ENCODE measurements around the gene TNS4. TPM values are rescaled to one million over a fixed set of nuclear protein-coding genes. Genes with fewer than 3 reads are reported as not detected.
A peak's percentile ranks its signal among the peaks of the same experiment; 100 is the strongest.

Gene TNS4
- total RNA-seq, 2 experiments from 2014 or later, result 0.22 to 0.97 TPM

DNA sequence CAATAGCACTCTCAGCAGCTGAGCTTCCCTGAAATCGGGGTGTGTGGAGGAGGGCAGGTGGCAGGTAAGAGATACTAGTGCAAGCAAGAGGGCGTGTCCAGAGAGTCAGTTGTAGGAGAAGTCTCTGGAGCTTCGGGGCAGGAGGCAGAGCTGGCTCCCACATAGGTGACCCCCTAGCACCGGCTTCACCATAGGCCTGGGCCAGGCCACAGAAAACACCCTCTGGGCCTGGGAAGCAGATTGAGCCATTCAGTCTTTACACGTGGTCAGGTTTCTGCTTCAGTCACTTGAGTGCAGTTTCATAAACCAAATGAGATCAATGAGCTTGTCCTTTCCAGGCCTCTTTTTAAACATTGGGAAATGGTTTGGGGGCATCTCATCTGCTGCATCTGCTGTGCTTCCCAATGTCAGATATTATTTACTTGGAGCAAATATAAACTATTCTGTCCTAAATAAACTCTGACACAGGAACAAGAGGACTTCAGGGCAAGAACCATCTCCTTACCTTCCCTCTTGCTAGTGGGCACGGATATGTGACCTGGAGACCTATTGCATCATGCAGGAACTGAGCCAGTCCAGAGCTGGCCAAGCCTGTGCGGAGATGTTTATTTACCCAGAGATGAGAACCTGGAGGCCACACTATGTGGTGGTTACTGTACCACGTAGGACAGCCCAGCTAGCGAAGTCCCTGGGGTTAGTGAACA, 47.7 kb upstream of the TNS4 start:
- Histone ChIP-seq H2AFZ (ENCODE audit: low read length) (0 out of 2 replicates have a peak overlapping the region, but pooled peaks have one; percentile 2), H3K36me3 (ENCODE audit: insufficient read depth, low read length) (no peaks in the 10 kb centered on the region), H4K20me1 (ENCODE audit: insufficient read depth, low read length) (no peaks in the 10 kb centered on the region), H3K9me2 (ENCODE audit: insufficient read depth, low read length) (no peaks in the 10 kb centered on the region), H3K4me2 (ENCODE audit: low read length) (no peak overlapping the region), H3K4me1 (ENCODE audit: insufficient read depth, low read length, poor library complexity, severe bottlenecking) (peaks cover 39% of the 10 kb centered on the region), H3K9me3 (ENCODE audit: low read length) (no peaks in the 10 kb centered on the region), H3K27ac (ENCODE audit: low read depth, low read length, poor library complexity, severe bottlenecking) (no peak overlapping the region), H3K79me2 (ENCODE audit: insufficient read depth, low read depth, low read length) (no peaks in the 10 kb centered on the region), H3K4me3 (ENCODE audit: low read depth, low read length, poor library complexity, severe bottlenecking) (no peak overlapping the region)
- no TSS peak for BruUV-seq (replicated peaks)
- CTCF ChIA-PET (ENCODE audit: unreplicated experiment), result interaction anchor here (1.5 kb wide), 1 partner anchor 14 kb away, joined by 4 read pairs; no protein-coding TSS in a partner anchor
- no peak for DNase-seq (ENCODE audit: low spot score)
- no peak for TF ChIP-seq EZH2phosphoT487 (IDR thresholded peaks at IDR 0.05; ENCODE audit: borderline replicate concordance, low read depth, low read length)
- TF ChIP-seq, protein P1, sequence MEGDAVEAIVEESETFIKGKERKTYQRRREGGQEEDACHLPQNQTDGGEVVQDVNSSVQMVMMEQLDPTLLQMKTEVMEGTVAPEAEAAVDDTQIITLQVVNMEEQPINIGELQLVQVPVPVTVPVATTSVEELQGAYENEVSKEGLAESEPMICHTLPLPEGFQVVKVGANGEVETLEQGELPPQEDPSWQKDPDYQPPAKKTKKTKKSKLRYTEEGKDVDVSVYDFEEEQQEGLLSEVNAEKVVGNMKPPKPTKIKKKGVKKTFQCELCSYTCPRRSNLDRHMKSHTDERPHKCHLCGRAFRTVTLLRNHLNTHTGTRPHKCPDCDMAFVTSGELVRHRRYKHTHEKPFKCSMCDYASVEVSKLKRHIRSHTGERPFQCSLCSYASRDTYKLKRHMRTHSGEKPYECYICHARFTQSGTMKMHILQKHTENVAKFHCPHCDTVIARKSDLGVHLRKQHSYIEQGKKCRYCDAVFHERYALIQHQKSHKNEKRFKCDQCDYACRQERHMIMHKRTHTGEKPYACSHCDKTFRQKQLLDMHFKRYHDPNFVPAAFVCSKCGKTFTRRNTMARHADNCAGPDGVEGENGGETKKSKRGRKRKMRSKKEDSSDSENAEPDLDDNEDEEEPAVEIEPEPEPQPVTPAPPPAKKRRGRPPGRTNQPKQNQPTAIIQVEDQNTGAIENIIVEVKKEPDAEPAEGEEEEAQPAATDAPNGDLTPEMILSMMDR (conservative IDR thresholded peaks at IDR 0.05; ENCODE audit: low read length), result no peak
- POLR2A ChIA-PET, result interaction anchor here (1.5 kb wide), 1 partner anchor 11 kb away, joined by 4 read pairs; no protein-coding TSS in a partner anchor
- intact Hi-C loops (cut with micrococcal nuclease; ENCODE audit: unreplicated experiment), result no loop called here

DNA sequence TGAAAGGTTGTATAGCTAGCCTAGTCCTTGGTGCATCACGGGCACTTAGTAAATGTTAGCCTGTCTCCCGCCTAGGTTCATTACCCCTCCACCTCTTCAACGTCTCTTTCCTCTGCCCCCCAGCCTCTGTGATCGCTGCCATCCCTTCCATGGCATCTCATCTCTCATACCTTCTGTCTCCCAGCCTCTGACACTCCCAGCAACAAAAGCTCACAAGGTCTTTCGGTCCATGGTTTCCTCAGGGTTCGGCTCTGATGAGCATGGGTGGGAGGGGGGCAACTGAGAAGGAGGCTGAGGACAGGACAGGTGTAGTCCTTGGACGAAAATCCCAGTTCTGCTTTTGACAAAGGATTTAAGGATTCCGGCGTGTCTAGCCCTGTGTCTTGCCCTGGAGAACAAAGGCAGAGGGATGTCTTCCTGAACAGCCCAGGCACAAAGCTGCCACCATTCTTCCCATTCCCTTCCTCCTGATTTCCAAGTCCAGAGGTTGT, 47.1 kb upstream of the TNS4 start:
- Histone ChIP-seq H3K4me3 (ENCODE audit: low read depth, low read length, poor library complexity, severe bottlenecking) (no peak overlapping the region), H3K79me2 (ENCODE audit: insufficient read depth, low read depth, low read length) (no peaks in the 10 kb centered on the region), H3K4me1 (ENCODE audit: insufficient read depth, low read length, poor library complexity, severe bottlenecking) (peaks cover 33% of the 10 kb centered on the region), H3K9me3 (ENCODE audit: low read length) (no peaks in the 10 kb centered on the region), H4K20me1 (ENCODE audit: insufficient read depth, low read length) (no peaks in the 10 kb centered on the region), H2AFZ (ENCODE audit: low read length) (no peak overlapping the region), H3K9me2 (ENCODE audit: insufficient read depth, low read length) (no peaks in the 10 kb centered on the region), H3K4me2 (ENCODE audit: low read length) (no peak overlapping the region), H3K27ac (ENCODE audit: low read depth, low read length, poor library complexity, severe bottlenecking) (no peak overlapping the region), H3K36me3 (ENCODE audit: insufficient read depth, low read length) (no peaks in the 10 kb centered on the region)
- ChIA-PET POLR2A (interaction anchor here (0.9 to 1.5 kb wide), 4 partner anchors 10 to 130 kb away, joined by 3 to 4 read pairs (median 4); partner anchors contain the start of gene TOP2A), CTCF (ENCODE audit: unreplicated experiment) (interaction anchor here (1.0 to 1.5 kb wide), 2 partner anchors 13 to 132 kb away, joined by 3 to 4 read pairs; no protein-coding TSS in a partner anchor)
- DNase-seq (ENCODE audit: low spot score), result no peak
- TF ChIP-seq EZH2phosphoT487 (IDR thresholded peaks at IDR 0.05; ENCODE audit: borderline replicate concordance, low read depth, low read length), result no peak
- TF ChIP-seq, protein P1 (conservative IDR thresholded peaks at IDR 0.05; ENCODE audit: low read length), result no peak
- no TSS peak for BruUV-seq (replicated peaks)
- intact Hi-C loops (cut with micrococcal nuclease; ENCODE audit: unreplicated experiment), result no loop called here
